Peyer's patch (tissue), 4 donors: ENCODE measurements around the gene MYO1D.

Experiments
- CTCF ChIP-seq, 6 experiments: fragments of 450-650 bp in 4 of 6; fragments of 200-600 bp in 2 of 6; sonication (generic) in 1 of 6; IDR thresholded peaks; one replicate each; pipeline ENCODE4 v1.5.1; 2017 to 2019; ENCODE audit warnings: antibody characterized with exemption in 6 of 6, mild to moderate bottlenecking in 3 of 6, moderate library complexity in 1 of 6
- POLR2A ChIP-seq, 2 donors: fragments of 450-650 bp; IDR thresholded peaks; one replicate each; pipeline ENCODE4 v1.5.1; 2017; ENCODE audit warnings: antibody characterized with exemption in 2 of 2, mild to moderate bottlenecking in 2 of 2, moderate library complexity in 2 of 2

- no peak for TF ChIP-seq CTCF (IDR thresholded peaks at IDR 0.05)
- TF ChIP-seq POLR2A (IDR thresholded peaks at IDR 0.05) = no peak
Measured at GRCh38 chr17:32763855-32764439, 113.0 kb downstream of the MYO1D start.
